Stimulated activated CD8-positive, alpha-beta memory T cell treated with anti-CD3 and anti-CD28 coated beads, Interleukin-4, amount 100 ng/mL, for 48 hours (primary cell): Measurements from ENCODE around the gene RBMS3.

Experiments
- DNase-seq: peaks from one replicate; pipeline ENCODE4 v3.0.0-alpha.2; 2020

RBMS3 gene

GRCh38 chr3:29850641-29851040 lies 569.8 kb downstream of the RBMS3 start:
- DNase-seq: no peak

GRCh38 chr3:29852767-29853166 lies 571.9 kb downstream of the RBMS3 start:
- no peak for DNase-seq

GRCh38 chr3:29853841-29854397 lies 573.0 kb downstream of the RBMS3 start:
- no peak for DNase-seq

GRCh38 chr3:29854821-29855220 lies 574.0 kb downstream of the RBMS3 start:
- DNase-seq: no peak

GRCh38 chr3:29859726-29860270 lies 578.9 kb downstream of the RBMS3 start:
- DNase-seq: no peak

GRCh38 chr3:29864809-29865208 lies 583.9 kb downstream of the RBMS3 start:
- no peak for DNase-seq

GRCh38 chr3:29868543-29869101 lies 587.8 kb downstream of the RBMS3 start:
- DNase-seq: no peak

- DNase-seq: no peak
Observed at GRCh38 chr3:29870136-29870535, 589.3 kb downstream of the RBMS3 start.

GRCh38 chr3:29871087-29871486 lies 590.2 kb downstream of the RBMS3 start:
- DNase-seq: no peak

GRCh38 chr3:29880809-29881208 lies 599.9 kb downstream of the RBMS3 start:
- no peak for DNase-seq

GRCh38 chr3:29887451-29887850 lies 606.6 kb downstream of the RBMS3 start:
- no peak for DNase-seq

- DNase-seq: no peak
Observed at GRCh38 chr3:29889215-29889614, 608.3 kb downstream of the RBMS3 start.

GRCh38 chr3:29890801-29891200 lies 609.9 kb downstream of the RBMS3 start:
- no peak for DNase-seq

- DNase-seq: no peak
Observed at GRCh38 chr3:29892976-29893554, 612.2 kb downstream of the RBMS3 start.

- no peak for DNase-seq
Observed at GRCh38 chr3:29896856-29897255, 616.0 kb downstream of the RBMS3 start.

GRCh38 chr3:29898171-29898965 lies 617.5 kb downstream of the RBMS3 start:
- DNase-seq: no peak

GRCh38 chr3:29899021-29899420 lies 618.1 kb downstream of the RBMS3 start:
- no peak for DNase-seq

- no peak for DNase-seq
Observed at GRCh38 chr3:29901097-29901496, 620.2 kb downstream of the RBMS3 start.

GRCh38 chr3:29903600-29903999 lies 622.7 kb downstream of the RBMS3 start:
- no peak for DNase-seq

GRCh38 chr3:29906906-29907305 lies 626.0 kb downstream of the RBMS3 start:
- DNase-seq: no peak

- no peak for DNase-seq
Observed at GRCh38 chr3:29912600-29913288, 631.9 kb downstream of the RBMS3 start.

GRCh38 chr3:29914861-29915524 lies 634.1 kb downstream of the RBMS3 start:
- no peak for DNase-seq

GRCh38 chr3:29919571-29919970 lies 638.7 kb downstream of the RBMS3 start:
- no peak for DNase-seq
